Spleen (tissue), 7 donors: Measurements from ENCODE around the gene PTPRK.

Experiments used
- POLR2AphosphoS5 ChIP-seq, 3 donors: sonication (generic); formaldehyde crosslinking; IDR thresholded peaks; one replicate each; pipeline ENCODE4 v1.5.1; 2017; ENCODE audit warnings: antibody characterized with exemption in 3 of 3
- TF ChIP-seq, protein P1 (sequence below), 11 experiments: fragments of 200-600 bp in 7 of 11; fragments of 450-650 bp in 4 of 11; sonication (generic) in 4 of 11; IDR thresholded peaks in 8 of 11; conservative IDR thresholded peaks in 3 of 11; 1 replicate in 7 of 11; 2 replicates in 4 of 11; pipeline versions ENCODE4 v1.4.0 to v1.8.0; 2016 to 2021; ENCODE audit warnings: antibody characterized with exemption in 11 of 11, inconsistent platforms in 4 of 11, mild to moderate bottlenecking in 1 of 11
- donor health status: DM: no; HTN: no; CAD: no; lungs with moderate emphysema.
- donor health status: DM: no; HTN: no; CAD: no.
- donor health status: DM: no; HTN: no; CAD: no.

DNA sequence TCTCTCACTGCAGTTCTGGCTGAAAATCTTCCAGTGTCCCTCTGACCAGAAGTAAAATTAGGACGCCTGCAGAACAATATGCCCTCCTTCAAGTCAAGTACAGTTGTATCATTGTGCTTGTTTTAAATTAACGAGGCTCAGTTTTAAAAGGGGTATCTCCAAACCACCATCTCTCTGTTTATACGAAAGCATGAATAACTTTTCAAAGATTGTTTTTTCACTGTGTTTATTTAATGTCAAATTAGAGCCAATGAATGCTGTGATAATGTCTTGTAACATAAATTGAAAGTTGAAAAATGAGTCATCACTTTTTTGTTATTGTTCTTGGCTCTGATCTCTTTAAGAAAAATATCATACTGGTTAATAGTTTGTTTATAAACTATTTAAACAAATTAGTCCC lies 388.8 kb downstream of the PTPRK start:
- TF ChIP-seq, protein P1, sequence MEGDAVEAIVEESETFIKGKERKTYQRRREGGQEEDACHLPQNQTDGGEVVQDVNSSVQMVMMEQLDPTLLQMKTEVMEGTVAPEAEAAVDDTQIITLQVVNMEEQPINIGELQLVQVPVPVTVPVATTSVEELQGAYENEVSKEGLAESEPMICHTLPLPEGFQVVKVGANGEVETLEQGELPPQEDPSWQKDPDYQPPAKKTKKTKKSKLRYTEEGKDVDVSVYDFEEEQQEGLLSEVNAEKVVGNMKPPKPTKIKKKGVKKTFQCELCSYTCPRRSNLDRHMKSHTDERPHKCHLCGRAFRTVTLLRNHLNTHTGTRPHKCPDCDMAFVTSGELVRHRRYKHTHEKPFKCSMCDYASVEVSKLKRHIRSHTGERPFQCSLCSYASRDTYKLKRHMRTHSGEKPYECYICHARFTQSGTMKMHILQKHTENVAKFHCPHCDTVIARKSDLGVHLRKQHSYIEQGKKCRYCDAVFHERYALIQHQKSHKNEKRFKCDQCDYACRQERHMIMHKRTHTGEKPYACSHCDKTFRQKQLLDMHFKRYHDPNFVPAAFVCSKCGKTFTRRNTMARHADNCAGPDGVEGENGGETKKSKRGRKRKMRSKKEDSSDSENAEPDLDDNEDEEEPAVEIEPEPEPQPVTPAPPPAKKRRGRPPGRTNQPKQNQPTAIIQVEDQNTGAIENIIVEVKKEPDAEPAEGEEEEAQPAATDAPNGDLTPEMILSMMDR (IDR thresholded peaks at IDR 0.05 in 8 of 11, conservative IDR thresholded peaks at IDR 0.05 in 3 of 11), result no peak
- TF ChIP-seq POLR2AphosphoS5 (IDR thresholded peaks at IDR 0.05), result no peak
